SH-SY5Y (cell line): ENCODE data around the gene OSBPL3.

ENCODE experiments used
- GATA2 ChIP-seq: IDR thresholded peaks from 2 replicates; pipeline ENCODE4 v1.6.1; 2011; ENCODE audit warnings: mild to moderate bottlenecking, low read depth, low read length
- GATA3 ChIP-seq: IDR thresholded peaks from 2 replicates; pipeline ENCODE4 v1.6.1; 2011; ENCODE audit warnings: low read depth, mild to moderate bottlenecking, low read length, moderate library complexity

DNA sequence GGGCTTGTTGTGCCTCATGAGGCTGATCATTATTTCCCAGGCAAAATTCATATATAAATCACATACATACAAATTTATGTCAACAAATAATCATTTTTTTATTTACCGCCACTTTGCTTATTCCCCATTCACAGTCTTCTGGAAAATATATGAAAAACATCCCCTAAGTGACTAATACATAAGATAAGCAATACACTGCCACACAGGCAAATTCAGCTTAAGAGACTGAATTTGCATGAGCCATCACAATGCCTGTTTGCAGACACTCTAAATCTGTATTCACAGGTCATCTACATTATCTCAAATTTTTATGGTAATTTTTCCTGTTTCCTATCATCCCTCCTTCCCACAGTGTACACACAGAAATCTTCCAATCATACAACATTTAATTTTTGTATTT, 13.2 kb downstream of the OSBPL3 start:
- TF ChIP-seq GATA2 (no peak), GATA3 (no peak)
